ENCODE measurements around the gene OGG1. TPM values are rescaled to one million over a fixed set of nuclear protein-coding genes. Genes with fewer than 3 reads are reported as not detected.

The OGG1 gene
- total RNA-seq, 4 donors from 2014 or later, result 26.8 to 54.9 (median 40.6) TPM

- no peaks in the 10 kb centered on the region for H3K9me3 ChIP-seq
- H3K36me3 ChIP-seq, result peaks cover 5 to 88% (median 11%) of the 10 kb centered on the region in 3 donors
- WGBS, 2 donors, result 38 to 45% methylated on average over 3 of the region's 3 CpGs
- H3K4me3 ChIP-seq, result no peak overlapping the region
- no peaks in the 10 kb centered on the region for H3K27me3 ChIP-seq
- peaks cover 0 to 20% (median 6%) of the 10 kb centered on the region in 4 donors for H3K4me1 ChIP-seq
- TF ChIP-seq EP300 (IDR thresholded peaks at IDR 0.05), result no peak
- TF ChIP-seq, protein P1, sequence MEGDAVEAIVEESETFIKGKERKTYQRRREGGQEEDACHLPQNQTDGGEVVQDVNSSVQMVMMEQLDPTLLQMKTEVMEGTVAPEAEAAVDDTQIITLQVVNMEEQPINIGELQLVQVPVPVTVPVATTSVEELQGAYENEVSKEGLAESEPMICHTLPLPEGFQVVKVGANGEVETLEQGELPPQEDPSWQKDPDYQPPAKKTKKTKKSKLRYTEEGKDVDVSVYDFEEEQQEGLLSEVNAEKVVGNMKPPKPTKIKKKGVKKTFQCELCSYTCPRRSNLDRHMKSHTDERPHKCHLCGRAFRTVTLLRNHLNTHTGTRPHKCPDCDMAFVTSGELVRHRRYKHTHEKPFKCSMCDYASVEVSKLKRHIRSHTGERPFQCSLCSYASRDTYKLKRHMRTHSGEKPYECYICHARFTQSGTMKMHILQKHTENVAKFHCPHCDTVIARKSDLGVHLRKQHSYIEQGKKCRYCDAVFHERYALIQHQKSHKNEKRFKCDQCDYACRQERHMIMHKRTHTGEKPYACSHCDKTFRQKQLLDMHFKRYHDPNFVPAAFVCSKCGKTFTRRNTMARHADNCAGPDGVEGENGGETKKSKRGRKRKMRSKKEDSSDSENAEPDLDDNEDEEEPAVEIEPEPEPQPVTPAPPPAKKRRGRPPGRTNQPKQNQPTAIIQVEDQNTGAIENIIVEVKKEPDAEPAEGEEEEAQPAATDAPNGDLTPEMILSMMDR (IDR thresholded peaks at IDR 0.05), result no peak
- no peak for TF ChIP-seq POLR2A (IDR thresholded peaks at IDR 0.05)
- DNase-seq (ENCODE audit: low spot score in 2 of 2), result no peak
- H3K27ac ChIP-seq, result no peak overlapping the region
These were observed 33.0 kb downstream of the OGG1 start for GRCh38 chr3:9782770-9783169.

GRCh38 chr3:9783954-9784353 lies 34.2 kb downstream of the OGG1 start:
- Histone ChIP-seq H3K4me1 (peaks cover 0 to 15% (median under 1%) of the 10 kb centered on the region in 4 donors), H3K4me3 (no peak overlapping the region), H3K9me3 (no peaks in the 10 kb centered on the region), H3K36me3 (peaks cover 5 to 99% (median 11%) of the 10 kb centered on the region in 3 donors), H3K27ac (no peak overlapping the region), H3K27me3 (no peaks in the 10 kb centered on the region)
- no peak for DNase-seq (ENCODE audit: low spot score in 2 of 2)
- WGBS, 2 donors, result 91 to 95% methylated on average over 13 to 14 of the region's 14 CpGs
- TF ChIP-seq EP300 (IDR thresholded peaks at IDR 0.05) (no peak), POLR2A (IDR thresholded peaks at IDR 0.05) (no peak)
- TF ChIP-seq, protein P1 (IDR thresholded peaks at IDR 0.05), result no peak

DNA sequence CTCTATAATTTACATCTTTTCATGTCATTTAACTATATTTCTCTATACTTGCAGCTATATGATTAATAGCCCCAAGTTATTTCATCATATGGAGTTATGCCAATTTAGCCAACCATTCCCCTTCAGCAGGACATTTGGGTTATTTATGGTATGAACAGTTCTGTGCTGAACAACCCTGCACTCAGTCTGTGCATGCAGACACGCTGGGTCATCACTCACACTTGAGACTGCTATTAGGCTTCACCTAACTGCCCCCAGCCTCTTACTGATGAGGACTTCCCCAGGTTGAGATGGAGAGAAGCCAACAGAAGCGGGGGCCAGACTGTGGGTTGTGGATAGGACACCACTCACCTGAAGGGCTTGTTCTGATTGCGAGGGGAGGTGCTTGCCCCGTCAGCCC lies 35.2 kb downstream of the OGG1 start:
- Histone ChIP-seq H3K27me3 (no peaks in the 10 kb centered on the region), H3K9me3 (no peaks in the 10 kb centered on the region), H3K27ac (no peak overlapping the region), H3K4me3 (no peak overlapping the region), H3K36me3 (peaks cover 5 to 100% (median 11%) of the 10 kb centered on the region in 3 donors), H3K4me1 (peaks cover 0 to 10% (median 0%) of the 10 kb centered on the region in 4 donors)
- no peak for TF ChIP-seq EP300 (IDR thresholded peaks at IDR 0.05)
- TF ChIP-seq, protein P1 (IDR thresholded peaks at IDR 0.05), result no peak
- TF ChIP-seq POLR2A (IDR thresholded peaks at IDR 0.05), result no peak
- 89 to 90% methylated on average over 4 of the region's 4 CpGs for WGBS, 2 donors
- DNase-seq (ENCODE audit: low spot score in 2 of 2), result no peak

DNA sequence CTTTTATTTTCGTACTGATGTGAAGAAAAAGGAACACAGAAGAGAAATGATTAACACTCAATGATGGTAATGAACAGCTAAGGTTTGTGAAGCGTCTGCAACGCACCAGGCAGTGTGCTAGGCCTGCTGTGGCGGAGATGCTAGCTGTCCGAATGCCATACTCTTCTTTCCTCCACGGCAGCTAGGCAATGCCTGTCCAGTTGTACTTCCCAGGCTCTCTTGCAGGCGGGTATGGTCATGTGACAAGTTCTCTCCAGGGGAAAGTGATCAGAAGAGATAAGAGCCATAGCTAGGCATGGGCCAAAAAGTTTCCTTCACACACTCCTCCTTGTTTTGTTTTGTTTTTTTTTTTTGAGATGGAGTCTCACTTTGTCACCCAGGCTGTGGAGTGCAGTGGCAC lies 35.9 kb downstream of the OGG1 start:
- Histone ChIP-seq H3K27me3 (no peaks in the 10 kb centered on the region), H3K9me3 (no peaks in the 10 kb centered on the region), H3K36me3 (peaks cover 5 to 100% (median 11%) of the 10 kb centered on the region in 3 donors), H3K27ac (no peak overlapping the region), H3K4me3 (no peak overlapping the region), H3K4me1 (peaks cover 0 to 9% (median 2%) of the 10 kb centered on the region in 4 donors)
- 83 to 85% methylated on average over 7 of the region's 7 CpGs for WGBS, 2 donors
- TF ChIP-seq, protein P1 (IDR thresholded peaks at IDR 0.05), result no peak
- TF ChIP-seq EP300 (IDR thresholded peaks at IDR 0.05), result no peak
- TF ChIP-seq POLR2A (IDR thresholded peaks at IDR 0.05), result no peak
- DNase-seq (ENCODE audit: low spot score in 2 of 2), result no peak

DNA sequence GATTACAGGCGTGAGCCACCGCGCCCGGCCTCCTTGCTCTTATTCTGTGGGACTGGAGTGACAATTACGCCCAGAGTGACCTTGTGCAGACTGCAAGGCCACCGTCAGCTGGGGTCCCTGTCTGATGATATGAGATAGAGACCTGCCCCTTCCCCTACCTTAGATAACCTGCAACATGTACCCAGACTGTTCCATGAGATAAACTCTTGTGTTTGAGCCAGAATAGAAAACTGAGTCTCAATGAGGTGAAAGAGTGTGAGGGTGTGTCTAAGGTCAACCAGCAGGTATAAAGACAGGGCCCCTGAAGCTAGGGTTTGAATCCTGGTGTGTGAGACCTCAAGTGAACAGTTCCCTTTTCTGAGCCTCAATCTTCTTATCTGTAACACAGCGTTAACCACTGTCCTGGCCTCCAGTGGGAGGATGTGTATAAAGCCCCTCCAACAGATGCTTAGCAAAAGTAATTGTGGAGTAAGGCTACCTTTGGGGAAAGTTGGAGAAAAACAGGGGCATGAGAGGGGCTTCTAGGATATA lies 36.5 kb downstream of the OGG1 start:
- no peak for DNase-seq (ENCODE audit: low spot score in 2 of 2)
- no peaks in the 10 kb centered on the region for H3K27me3 ChIP-seq
- H3K27ac ChIP-seq, result no peak overlapping the region
- no peak for TF ChIP-seq POLR2A (IDR thresholded peaks at IDR 0.05)
- TF ChIP-seq, protein P1 (IDR thresholded peaks at IDR 0.05), result no peak
- H3K4me3 ChIP-seq, result no peak overlapping the region
- H3K36me3 ChIP-seq, result peaks cover 5 to 100% (median 11%) of the 10 kb centered on the region in 3 donors
- whole genome bisulfite sequencing, 2 donors, result 88 to 94% methylated on average over 7 of the region's 7 CpGs
- H3K4me1 ChIP-seq, result peaks cover 0 to 10% (median 5%) of the 10 kb centered on the region in 4 donors
- no peaks in the 10 kb centered on the region for H3K9me3 ChIP-seq
